ENCODE data around the gene SMIM14.
"Not testable (repeated sequence)": the region's sequence is repeated elsewhere in the genome, so short reads cannot be mapped to it uniquely, and the experiment has no call there.

SMIM14 gene

DNA sequence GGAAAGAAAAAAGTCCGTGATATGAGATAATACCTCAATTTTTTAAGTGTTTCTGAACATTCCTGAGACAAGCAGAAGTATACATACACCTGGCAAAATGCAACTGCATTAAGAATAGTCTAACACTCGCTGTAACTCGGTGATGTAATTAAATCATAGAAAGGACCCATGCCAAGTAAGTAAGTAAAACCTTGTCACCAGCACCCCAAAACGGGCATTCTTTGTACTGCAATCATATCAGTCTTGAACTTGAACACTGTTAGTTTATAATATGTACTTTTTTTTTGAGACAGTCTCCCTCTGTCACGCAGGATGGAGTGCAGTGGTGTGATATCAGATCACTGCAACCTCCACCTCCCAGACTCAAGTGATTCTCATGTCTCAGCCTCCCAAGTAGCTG, 47.4 kb downstream of the SMIM14 start:
- no peak for DNase-seq

DNA sequence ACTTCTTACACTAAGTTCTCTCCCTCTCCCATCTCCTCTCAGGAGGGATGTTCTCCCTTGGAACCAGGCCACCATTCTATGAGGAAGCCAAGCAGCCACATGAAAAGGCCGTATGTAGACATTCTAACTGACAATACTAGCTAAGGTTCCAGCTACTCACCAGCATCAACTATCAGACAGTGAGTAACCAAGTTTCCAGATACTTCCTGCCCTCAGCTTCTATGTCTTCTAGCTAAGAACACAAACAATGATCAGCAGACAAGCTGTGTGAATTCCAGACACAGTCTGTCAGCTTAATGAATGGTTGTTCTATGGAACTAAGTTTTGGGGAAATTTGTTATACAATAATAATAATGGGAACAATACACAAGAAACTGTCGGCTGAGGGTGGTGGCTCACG, 50.8 kb downstream of the SMIM14 start:
- DNase-seq = no peak

DNA sequence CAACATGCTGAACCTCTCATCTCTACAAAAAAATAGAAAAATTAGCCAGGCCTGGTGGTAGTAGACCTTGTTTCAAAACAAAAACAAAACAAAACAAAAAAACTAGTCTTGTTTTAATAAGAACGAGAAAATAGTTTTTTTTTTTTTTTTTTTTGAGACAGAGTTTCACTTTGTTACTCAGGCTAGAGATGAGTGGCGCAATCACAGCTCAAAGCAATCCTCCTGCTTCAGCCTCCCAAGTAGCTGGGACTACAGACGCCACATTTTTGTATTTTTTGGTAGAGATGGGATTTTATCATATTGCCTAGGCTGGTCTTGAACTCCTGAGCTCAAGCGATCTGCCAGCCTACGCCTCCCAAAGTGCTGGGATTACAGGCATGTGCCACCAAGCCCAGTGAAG, 63.7 kb downstream of the SMIM14 start:
- DNase-seq = no peak

DNA sequence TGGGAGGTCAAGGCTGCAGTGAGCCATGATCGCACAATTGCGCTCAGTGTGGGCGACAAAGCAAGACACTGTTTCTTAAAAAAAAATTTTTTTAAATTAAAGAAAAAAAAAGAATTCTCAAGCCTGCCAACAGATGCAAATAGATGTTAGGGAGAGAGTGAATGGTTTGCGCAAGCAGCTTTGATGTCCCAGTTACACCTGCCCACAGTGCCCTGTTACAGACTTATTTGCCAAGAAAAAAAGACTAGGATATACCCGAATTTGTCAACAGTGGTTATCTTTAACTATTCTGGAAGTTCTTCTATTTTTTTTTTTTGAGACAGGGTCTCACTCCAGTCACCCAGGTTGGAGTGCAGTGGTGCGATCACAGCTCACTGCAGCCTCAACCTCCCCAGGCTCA, 67.2 kb downstream of the SMIM14 start:
- DNase-seq = no peak

DNA sequence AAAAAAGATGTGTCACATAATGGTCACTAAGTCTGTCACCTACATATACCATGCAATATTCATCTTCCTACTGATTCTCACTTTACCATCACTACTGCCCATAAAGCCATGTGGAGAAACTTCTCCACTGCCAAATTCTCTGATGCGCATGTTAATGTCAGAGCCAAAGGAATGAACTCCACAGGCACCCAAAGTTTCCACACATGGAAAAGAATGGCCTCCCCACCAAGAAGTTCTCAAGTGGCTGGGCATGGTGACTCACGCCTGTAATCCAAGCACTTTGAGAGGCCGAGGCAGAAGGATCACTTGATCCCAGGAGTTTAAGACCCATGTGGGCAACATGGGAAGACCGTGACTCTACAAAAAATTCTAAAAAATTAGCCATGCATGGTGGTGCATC, 67.6 kb downstream of the SMIM14 start:
- no peak for DNase-seq

DNA sequence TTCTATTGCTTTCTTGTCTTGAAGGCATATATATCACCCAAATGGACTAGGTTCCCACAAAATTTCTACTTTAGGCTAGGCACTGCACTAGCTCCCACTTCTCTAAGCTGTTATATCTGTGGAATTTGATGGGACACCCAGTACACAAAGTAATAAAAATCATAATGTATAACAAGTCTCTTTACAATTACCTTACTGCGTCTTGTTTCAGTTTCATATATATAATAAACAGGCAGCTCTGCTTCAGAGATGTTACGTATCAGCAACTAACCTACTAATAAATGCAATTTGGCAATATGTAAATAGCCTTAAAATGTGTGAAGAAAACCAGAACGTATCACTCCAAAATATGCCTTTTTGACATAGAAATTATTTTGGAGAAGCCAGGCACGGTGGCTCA, 69.5 kb downstream of the SMIM14 start:
- no peak for DNase-seq

DNA sequence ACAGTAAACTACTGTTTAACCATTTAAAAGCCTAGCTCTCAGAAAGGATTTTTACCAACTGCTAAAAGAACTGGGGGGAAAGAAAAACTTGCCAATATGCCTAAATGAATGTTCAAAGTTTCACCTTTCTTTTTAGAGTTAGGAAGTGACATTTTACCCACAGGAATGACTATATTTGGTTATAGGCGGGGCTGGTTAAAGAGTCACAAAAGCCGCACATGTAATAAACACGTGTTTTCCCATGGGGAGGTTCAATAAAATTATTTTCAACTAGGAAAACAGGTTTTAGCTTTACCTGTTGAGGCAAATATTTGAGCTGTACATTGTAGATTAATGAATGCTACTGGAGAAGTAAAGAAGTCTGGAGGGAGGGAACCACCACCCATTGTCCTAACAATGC, 69.9 kb downstream of the SMIM14 start:
- no peak for DNase-seq

DNA sequence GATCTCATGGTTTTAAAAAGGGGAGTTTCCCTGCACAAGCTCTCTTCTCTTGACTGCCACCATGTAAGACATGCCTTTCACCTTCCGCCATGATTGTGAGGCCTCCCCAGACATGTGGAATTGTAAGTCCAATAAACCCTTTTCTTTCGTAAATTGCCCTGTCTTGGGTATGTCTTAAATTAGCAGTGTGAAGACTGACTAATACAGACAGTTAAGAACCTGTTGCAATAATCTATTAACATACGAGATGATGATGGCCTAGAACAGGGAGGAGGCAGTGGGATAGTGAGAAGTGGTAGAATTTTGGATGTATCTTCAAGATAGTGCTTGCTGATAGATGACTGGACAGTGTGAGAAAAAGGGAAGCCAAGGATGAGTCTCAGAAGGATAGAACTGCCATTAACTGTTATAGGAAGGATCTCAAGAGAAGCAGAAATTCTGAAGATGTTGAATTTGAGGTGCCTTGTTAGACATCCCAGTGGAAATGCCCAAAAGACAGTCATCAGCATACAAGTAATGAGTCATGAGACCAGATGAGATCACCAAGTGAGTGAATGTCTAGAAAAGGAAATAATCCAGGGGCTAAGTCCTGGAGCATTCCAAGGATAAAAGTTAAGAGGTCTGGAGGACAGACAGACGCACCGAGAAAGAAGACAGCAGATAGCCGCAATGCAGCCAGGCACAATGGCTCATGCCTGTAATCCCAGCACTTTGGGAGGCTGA, 72.6 kb downstream of the SMIM14 start:
- no peak for DNase-seq

DNA sequence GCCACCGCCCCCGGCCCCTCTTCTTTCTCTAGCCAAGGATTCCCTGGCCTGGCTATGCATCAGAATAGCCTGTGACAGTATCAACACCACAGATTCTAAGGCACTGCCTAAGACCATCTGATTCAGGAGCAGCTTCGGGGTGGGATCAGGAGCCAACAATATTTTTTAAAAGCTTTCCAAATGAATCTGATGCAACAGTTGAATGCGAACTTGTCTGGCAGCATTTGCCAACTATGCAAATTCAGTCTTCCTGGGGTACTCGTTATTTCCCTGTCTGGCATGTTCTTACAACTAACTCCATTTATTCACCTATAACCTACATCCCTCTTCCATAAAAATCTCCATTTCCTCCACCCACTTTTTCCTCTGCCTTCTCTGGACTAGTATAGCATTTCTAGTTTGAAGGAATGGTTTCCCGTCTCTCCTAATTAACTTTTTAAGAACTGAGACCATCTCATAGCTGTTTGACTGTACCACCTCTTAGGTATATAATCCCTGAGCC, 75.3 kb downstream of the SMIM14 start:
- no peak for DNase-seq

DNA sequence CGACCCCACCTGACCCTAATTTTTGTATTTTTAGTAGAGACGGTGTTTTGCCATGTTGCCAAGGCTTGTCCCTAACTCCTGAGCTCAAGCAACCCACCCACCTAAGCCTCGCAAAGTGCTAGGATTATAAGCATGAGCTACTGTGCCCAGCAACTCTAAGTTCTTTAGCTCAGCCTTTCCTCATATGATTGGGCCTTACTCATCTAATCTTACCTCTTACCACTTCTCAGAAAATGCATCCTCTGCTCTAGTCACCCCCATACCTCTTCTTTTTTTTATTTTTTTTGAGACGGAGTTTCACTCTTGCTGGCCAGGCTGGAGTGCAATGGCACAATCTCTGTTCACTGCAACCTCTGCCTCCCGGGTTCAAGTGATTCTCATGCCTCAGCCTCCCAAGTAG, 75.9 kb downstream of the SMIM14 start:
- DNase-seq = no peak

DNA sequence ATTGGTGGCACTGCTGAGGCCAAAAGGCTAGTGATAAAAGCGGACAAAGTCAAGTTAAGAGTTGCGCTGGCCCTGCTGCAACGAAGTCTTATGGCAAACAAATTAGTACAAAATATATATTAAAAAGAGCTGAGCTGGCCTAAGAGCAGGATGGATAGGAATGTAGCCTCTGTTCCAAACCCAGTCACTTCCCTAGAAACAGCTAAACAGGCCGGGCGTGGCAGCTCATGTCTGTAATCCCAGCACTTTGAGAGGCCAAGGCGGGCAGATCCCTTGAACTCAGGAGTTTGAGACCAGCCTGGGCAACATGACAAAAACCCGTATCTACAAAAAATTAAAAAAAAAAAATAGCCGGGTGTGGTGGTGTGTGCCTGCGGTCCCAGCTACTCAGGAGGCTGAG, 79.0 kb downstream of the SMIM14 start:
- DNase-seq = no peak

DNA sequence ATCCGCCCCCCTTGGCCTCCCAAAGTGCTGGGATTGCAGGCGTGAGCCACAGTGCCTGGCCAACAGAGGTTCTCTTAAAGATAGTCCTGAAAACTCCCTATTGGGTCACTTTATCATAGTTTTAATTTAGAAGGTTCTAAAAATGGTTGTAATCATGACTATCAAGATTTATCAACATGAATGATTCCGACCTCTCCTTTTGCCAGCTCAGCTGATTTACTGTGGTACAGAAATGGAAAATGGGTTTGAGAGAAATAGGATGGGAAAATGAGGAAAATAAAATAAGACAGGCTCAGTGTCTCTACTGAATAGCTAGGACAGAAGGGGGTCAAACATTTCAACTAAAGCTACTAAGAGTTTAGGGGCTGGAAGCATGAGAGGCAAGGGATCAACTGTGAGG, 83.2 kb downstream of the SMIM14 start:
- DNase-seq = no peak

DNA sequence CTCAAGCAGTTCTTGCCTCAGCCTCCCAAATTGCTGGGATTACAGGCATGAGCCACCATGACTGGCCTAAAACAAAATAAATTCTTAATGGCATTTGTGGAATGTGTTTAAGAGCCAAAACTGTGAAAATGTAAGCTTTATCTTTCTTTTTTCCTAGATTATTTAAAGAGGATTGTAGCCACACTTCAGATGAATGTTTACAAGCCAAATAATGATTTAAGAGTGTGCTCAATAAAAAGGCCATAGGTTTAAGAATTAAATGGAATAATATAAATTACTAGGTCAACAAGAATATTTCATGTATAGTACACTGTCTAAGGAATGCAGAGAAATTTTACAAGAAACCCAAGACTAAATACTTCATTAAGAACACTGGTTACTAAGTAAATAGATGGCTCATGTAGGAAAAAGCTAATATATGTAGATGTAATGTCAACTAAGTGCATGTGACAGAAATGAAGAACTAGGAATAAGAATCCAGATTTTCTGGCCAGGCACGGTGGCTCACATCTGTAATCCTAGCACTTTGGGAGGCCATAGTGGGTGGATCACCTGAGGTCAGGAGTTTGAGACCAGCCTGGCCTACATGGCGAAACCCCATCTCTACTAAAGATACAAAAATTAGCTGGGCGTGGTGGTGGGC, 90.1 kb downstream of the SMIM14 start:
- no peak for DNase-seq

DNA sequence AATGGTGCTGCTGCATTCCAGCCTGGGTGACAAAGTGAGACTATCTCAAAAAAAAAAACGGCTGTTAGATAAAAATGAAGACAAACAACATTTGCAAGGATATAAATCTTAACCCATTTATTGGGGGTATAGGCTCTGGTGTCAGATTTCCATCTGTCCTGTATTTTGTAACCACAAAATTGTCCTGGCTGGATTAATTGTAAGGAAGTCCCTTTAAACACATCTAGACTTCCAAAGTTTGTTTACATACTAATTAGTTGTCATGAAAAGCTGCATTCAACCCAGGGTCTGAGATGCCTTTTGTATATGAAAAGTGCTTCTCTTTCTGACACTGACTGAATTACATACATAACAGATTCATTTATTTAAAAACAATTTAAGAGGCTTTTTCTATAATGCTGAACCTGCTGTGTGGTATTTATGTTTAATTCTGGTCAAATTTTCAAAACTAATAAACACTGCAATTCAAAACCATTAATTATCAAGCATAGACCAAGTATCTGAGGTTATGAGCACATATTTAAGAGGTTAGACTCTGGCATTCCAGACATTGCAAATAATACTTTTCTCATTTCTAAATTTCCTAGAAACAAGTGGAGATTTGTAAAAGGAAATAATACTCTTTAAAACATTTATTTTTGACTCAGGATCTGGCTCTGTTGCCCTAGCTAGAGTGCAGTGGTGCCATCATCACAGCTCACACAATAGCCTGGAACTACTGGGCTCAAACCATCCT, 93.9 kb downstream of the SMIM14 start:
- no peak for DNase-seq

DNA sequence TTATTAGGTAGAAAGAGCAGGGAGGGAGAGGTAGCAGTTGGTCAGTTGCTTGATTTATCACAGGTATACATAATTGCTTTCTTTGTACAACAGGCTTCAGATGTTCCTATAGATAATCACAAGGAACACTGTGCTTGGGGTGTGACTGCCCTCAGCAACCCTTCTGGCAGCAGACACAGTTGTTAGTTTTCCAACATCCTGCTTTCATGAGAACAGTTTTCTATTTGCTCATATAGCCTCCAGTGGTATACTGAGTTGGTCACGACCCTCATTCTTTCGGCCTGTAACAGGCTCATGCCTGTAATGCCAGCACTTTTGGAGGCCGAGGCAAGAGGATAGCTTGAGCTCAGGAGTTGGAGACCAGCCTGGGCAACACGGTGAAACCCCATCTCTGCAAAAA, 94.6 kb downstream of the SMIM14 start:
- not testable (repeated sequence) for DNase-seq

DNA sequence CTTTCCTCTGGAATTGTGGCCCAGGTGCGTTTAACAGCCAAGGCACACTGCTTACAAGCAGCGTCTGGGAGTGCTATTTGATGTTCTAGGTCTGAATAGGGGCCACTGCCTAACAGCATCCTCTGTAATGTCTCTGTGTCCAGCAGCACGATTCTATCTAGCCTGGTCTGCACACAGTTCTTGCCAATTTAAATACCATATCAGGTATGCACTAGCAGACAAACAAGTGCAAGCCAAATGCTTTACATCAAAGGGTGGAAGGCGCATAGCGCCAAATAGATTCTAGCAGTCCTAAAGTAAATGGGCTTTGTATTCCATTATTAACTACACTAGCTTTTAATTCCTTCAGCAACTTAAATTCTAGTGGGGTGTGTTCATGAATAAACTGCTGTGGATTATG, 95.6 kb downstream of the SMIM14 start:
- no peak for DNase-seq

DNA sequence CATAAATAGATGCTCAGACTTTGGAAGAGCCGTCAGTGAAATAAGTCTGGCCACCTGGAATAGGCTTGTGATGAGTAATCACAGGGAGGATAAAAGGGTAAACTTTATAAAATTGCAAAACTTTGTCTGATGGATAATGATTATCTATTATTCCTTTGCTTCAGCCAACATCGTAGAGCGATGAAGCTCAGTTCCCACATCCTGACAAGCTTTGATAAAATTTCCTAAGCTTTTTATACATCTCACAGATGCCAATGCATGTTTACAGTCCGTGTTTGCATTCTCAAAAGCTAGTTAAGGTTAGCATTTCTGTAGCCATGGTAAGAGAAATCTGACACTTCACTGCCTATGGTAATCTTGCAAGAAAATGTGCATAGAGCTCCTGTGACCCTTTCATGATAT, 96.1 kb downstream of the SMIM14 start:
- no peak for DNase-seq

DNA sequence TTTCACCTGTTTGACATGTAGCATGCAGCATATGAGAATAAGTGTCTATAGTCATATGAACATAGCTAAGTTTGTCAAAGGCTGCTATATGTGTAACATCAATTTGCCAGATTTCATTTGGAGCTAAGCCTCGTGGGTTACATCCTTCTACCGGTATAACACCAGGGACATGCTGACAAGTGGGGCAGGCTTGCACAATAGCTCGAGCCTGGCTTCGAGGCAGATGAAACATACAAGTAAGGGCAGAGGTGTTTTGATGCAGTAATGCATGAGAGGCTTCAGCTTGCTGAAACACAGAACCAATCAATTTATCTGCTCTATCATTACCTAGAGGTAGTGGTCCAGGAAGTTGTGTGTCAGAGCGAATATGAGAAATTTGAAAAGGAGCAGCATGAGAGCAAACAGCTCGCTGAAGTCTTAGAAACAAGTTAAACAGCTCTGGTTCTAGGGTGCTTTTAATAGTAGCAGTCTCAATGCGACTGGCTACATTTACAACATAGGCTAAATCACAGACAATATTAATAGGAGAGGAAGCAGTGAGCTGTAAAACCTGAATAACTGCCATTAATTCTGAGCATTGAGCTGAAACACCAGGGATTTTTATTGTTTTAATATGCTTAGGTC, 96.6 kb downstream of the SMIM14 start:
- DNase-seq = no peak

DNA sequence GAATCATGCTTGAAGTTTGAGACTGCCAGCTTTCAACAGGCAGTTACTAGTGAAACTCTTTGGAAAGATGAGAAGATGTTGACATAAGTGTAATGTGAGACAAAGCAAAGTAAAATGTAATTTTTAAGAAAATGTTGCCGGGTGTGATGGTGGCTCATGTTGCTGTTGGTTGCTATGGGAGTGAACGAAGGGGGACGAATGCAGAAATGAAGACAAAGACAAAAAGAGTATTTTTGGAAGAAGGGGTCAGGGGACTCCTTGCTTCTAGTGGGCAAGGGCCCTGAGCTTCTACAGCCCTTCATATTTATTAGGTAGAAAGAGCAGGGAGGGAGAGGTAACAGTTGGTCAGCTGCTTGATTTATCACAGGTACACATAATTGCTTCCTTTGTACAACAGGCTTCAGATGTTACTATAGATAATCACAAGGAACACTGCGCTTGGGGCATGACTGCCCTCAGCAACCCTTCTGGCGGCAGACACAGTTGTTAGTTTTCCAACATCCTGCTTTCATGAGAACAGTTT, 99.5 kb downstream of the SMIM14 start:
- DNase-seq = no peak

DNA sequence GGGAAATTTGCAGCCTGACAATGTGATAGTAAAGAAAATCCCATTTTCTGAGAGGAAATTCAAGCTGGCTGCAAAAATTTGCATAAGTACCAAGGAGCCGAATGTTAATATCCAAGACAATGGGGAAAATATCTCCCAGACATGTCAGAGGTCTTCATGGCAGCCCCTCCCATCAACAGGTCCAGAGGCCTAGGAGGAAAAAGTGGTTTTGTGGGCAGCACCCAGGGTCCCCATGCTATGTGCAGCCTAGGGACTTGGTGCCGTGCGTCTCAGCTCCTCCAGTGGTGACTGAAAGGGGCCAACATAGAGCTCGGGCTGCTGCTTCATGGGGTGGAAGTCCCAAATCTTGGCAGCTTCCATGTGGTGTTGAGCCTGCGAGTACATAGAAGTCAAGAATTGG, 105.1 kb downstream of the SMIM14 start:
- no peak for DNase-seq

DNA sequence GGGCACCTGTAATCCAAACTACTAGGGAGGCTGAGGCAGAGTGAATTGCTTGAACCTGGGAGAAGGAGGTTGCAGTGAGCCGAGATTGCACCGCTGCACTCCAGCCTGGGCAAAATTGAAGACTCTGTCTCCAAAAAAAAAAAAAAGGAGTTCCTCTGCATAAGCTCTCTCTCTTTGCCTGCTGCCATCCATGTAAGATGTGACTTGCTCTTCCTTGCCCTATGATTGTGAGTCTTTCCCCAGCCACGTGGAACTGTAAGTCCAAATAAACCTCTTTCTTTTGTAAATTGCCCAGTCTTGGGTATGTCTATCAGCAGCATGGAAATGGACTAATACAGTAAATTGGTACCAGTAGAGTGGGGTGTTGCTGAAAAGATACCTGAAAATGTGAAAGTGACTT, 106.4 kb downstream of the SMIM14 start:
- not testable (repeated sequence) for DNase-seq

DNA sequence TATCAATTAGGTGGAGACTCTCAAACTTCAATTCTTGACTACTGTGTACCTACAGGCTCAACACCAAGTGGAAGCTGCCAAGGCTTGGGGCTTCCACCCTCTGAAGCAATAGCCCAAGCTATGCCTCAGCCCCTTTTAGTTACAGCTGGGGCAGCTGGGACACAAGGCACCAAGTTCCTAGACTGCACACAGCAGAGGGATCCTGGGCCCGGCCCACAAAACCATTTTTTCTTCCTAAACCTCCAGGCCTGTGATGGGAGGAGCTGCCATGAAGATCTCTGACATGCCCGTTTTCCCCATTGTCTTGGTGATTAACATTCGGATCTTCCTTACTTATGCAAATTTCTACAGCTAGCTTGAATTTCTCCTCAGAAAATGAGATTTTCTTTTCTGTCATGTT, 108.0 kb downstream of the SMIM14 start:
- DNase-seq = no peak

DNA sequence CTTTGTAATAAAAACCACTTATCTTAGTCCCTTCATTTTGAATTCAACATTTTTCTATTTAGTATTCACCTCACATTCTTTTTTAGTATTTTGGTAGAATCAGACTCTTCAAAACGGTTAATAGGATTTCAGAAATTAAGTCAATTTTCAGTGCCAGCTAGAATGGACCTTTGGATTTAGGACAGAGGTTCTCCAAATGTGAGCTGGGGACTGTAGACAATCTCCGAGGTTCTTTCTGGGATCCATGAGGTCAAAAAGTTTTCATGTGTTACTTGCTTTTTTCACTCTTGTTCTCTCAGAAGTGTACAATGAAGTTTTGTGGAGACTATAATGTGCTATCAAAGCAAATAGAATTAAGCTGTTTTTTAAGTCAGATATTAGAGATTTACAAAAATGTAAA, 109.1 kb downstream of the SMIM14 start:
- no peak for DNase-seq
